ENCODE measurements around the gene ASB2. TPM values are rescaled to one million over a fixed set of nuclear protein-coding genes. Genes with fewer than 3 reads are reported as not detected.

Gene ASB2
- polyA plus RNA-seq, 1 donor from 2014 or later = 0.26 TPM

DNA sequence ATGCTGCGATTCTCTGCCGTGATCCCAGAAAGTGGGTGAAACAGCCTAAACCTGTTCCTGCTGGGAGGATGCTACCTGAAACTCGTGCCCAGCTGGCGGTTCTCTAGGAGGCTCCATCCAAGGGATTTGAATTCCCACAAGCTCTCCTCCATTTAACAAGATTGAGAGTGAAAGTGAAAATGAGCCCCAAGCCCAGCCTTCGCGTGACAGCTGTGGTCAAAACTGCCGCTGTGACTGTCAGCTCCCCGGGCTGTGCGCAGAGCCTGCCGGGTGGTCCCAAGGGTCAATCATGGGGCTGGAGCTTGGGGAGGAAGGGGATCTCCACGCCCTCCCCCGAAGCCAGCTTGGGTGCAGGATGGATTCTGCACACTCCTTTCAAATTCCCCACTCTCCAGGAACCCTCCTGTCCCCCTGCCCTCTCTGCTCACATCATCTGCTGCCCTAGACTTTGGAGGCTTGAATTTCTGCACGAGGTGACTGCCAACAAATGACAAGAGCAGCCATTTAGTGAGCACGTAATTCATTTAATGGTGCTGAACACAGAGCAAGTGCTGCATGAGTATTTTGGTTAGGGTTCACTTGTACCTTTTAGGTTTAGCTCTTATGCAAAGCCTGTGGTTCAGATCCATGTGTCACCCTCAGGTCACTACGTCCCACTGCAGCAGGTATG is 5.3 kb downstream of the ASB2 start:
- Histone ChIP-seq H3K9ac (ENCODE audit: low read length) (no peak overlapping the region), H4K20me1 (ENCODE audit: insufficient read depth) (no peaks in the 10 kb centered on the region), H3K27me3 (ENCODE audit: insufficient read depth, low read depth, low read length) (no peaks in the 10 kb centered on the region), H3K4me3 (ENCODE audit: low read length) (no peak overlapping the region), H3K36me3 (ENCODE audit: insufficient read depth, low read length) (no peaks in the 10 kb centered on the region), H3K27ac (ENCODE audit: low read length) (no peak overlapping the region), H2AFZ (ENCODE audit: low read depth, low read length) (no peak overlapping the region), H3K9me3 (ENCODE audit: low read length) (no peaks in the 10 kb centered on the region), H3F3A (ENCODE audit: insufficient read depth, low read length, poor library complexity, severe bottlenecking) (no peaks in the 10 kb centered on the region), H3K79me2 (replicated peaks; ENCODE audit: insufficient read depth, low read length) (no peaks in the 10 kb centered on the region), H3K9me2 (ENCODE audit: insufficient read depth, low read length) (no peaks in the 10 kb centered on the region), H3K4me2 (ENCODE audit: low read length) (no peak overlapping the region)
- TF ChIP-seq TAF1 (IDR thresholded peaks at IDR 0.05; ENCODE audit: low read depth) (no peak), MXI1 (conservative IDR thresholded peaks at IDR 0.05; ENCODE audit: poor library complexity, severe bottlenecking) (no peak), RAD21 (conservative IDR thresholded peaks at IDR 0.05) (no peak), EZH2 (IDR thresholded peaks at IDR 0.05; ENCODE audit: borderline replicate concordance, insufficient read depth, low read length, poor library complexity, severe bottlenecking) (no peak), SMC3 (conservative IDR thresholded peaks at IDR 0.05; ENCODE audit: poor library complexity) (no peak), EP300 (conservative IDR thresholded peaks at IDR 0.05; ENCODE audit: poor library complexity, severe bottlenecking) (no peak)
- TF ChIP-seq, protein P1, sequence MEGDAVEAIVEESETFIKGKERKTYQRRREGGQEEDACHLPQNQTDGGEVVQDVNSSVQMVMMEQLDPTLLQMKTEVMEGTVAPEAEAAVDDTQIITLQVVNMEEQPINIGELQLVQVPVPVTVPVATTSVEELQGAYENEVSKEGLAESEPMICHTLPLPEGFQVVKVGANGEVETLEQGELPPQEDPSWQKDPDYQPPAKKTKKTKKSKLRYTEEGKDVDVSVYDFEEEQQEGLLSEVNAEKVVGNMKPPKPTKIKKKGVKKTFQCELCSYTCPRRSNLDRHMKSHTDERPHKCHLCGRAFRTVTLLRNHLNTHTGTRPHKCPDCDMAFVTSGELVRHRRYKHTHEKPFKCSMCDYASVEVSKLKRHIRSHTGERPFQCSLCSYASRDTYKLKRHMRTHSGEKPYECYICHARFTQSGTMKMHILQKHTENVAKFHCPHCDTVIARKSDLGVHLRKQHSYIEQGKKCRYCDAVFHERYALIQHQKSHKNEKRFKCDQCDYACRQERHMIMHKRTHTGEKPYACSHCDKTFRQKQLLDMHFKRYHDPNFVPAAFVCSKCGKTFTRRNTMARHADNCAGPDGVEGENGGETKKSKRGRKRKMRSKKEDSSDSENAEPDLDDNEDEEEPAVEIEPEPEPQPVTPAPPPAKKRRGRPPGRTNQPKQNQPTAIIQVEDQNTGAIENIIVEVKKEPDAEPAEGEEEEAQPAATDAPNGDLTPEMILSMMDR (IDR thresholded peaks at IDR 0.05; ENCODE audit: poor library complexity, severe bottlenecking) = no peak
- TF ChIP-seq, protein P2, sequence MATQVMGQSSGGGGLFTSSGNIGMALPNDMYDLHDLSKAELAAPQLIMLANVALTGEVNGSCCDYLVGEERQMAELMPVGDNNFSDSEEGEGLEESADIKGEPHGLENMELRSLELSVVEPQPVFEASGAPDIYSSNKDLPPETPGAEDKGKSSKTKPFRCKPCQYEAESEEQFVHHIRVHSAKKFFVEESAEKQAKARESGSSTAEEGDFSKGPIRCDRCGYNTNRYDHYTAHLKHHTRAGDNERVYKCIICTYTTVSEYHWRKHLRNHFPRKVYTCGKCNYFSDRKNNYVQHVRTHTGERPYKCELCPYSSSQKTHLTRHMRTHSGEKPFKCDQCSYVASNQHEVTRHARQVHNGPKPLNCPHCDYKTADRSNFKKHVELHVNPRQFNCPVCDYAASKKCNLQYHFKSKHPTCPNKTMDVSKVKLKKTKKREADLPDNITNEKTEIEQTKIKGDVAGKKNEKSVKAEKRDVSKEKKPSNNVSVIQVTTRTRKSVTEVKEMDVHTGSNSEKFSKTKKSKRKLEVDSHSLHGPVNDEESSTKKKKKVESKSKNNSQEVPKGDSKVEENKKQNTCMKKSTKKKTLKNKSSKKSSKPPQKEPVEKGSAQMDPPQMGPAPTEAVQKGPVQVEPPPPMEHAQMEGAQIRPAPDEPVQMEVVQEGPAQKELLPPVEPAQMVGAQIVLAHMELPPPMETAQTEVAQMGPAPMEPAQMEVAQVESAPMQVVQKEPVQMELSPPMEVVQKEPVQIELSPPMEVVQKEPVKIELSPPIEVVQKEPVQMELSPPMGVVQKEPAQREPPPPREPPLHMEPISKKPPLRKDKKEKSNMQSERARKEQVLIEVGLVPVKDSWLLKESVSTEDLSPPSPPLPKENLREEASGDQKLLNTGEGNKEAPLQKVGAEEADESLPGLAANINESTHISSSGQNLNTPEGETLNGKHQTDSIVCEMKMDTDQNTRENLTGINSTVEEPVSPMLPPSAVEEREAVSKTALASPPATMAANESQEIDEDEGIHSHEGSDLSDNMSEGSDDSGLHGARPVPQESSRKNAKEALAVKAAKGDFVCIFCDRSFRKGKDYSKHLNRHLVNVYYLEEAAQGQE (IDR thresholded peaks at IDR 0.05; ENCODE audit: borderline replicate concordance) = no peak

DNA sequence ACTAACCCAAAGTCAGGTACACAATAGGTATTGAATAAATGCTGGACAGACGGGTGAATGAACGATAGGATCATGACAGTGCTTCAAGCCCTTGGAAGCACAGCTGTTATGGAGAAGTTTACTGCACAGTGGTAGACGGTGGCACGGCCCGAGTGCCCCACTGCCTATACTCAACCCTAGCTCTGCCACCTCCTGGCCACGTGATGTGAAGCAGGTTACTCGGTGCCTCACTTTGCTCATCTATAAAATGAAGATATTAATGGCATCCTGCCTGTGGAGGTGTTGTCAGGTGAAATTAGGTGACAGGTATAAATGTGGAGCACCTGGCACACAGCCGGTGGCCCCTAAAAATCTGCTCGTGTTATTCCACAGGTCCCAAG is 5.8 kb downstream of the ASB2 start:
- Histone ChIP-seq H3K9me3 (ENCODE audit: low read length) (no peaks in the 10 kb centered on the region), H3K27ac (ENCODE audit: low read length) (no peak overlapping the region), H3K4me3 (ENCODE audit: low read length) (no peak overlapping the region), H4K20me1 (ENCODE audit: insufficient read depth) (no peaks in the 10 kb centered on the region), H3K9ac (ENCODE audit: low read length) (no peak overlapping the region), H2AFZ (ENCODE audit: low read depth, low read length) (no peak overlapping the region), H3K4me2 (ENCODE audit: low read length) (no peak overlapping the region), H3K79me2 (replicated peaks; ENCODE audit: insufficient read depth, low read length) (no peaks in the 10 kb centered on the region), H3K9me2 (ENCODE audit: insufficient read depth, low read length) (no peaks in the 10 kb centered on the region), H3F3A (ENCODE audit: insufficient read depth, low read length, poor library complexity, severe bottlenecking) (no peaks in the 10 kb centered on the region), H3K27me3 (ENCODE audit: insufficient read depth, low read depth, low read length) (no peaks in the 10 kb centered on the region), H3K36me3 (ENCODE audit: insufficient read depth, low read length) (no peaks in the 10 kb centered on the region)
- TF ChIP-seq SMC3 (conservative IDR thresholded peaks at IDR 0.05; ENCODE audit: poor library complexity) (no peak), POLR2AphosphoS5 (IDR thresholded peaks at IDR 0.05) (no peak), TAF1 (IDR thresholded peaks at IDR 0.05; ENCODE audit: low read depth) (no peak), EP300 (conservative IDR thresholded peaks at IDR 0.05; ENCODE audit: poor library complexity, severe bottlenecking) (no peak)
- TF ChIP-seq, protein P1 (IDR thresholded peaks at IDR 0.05; ENCODE audit: poor library complexity, severe bottlenecking) = no peak
